K562 (cell line): Measurements from ENCODE around the gene AWAT1. TPM values are rescaled to one million over a fixed set of nuclear protein-coding genes. Genes with fewer than 3 reads are reported as not detected.

Experiments
- ATAC-seq: fragments of 200-7000 bp; cut with Tn5 transposase; 3 replicates; pipeline ENCODE4 v1.9.1; 2020; ENCODE audit warnings: moderate library complexity
- BruUV-seq: library from RNA; stranded (reverse); fragments of 400-500 nt; replicated peaks from 2 replicates; lab custom pipeline; 2021; lab: Mats Ljungman, UMichigan
- CTCF ChIA-PET: fragments of 300-600 bp; formaldehyde crosslinking; extraction: SDS; loops from one replicate; lab custom pipeline; 2021; ENCODE audit warnings: low intra/inter-chr PET ratio; lab: Yijun Ruan, JAX
- POLR2A ChIA-PET: fragments of 300-600, 350-650 bp; sonication (Branson Sonifier 250); formaldehyde crosslinking; extraction: SDS; loops from one replicate; lab custom pipeline; 2021; ENCODE audit warnings: antibody characterized with exemption, inconsistent platforms; lab: Yijun Ruan, JAX
- DNase-seq, 4 experiments: peaks; one replicate each; pipeline versions ENCODE4 v3.0.0 to v3.0.0-alpha.2; 2011 to 2018; ENCODE audit warnings: low spot score in 3 of 4, mixed read lengths in 3 of 4; ENCODE audit errors: extremely low read depth in 1 of 4
- FAIRE-seq: peaks from 2 replicates; lab custom pipeline; 2011; peaks lifted over from hg19 to GRCh38; lab: Jason Lieb, UNC
- H2AFZ ChIP-seq: 2 replicates; pipeline ENCODE4 v1.6.0; 2011; ENCODE audit warnings: low read depth, low read length, control low read depth, inconsistent platforms
- H3K27ac ChIP-seq: fragments of 200-600 bp; 3 replicates; pipeline ENCODE4 v1.8.0; 2011; ENCODE audit warnings: low read depth, mild to moderate bottlenecking, control low read depth, inconsistent platforms, low read length, moderate library complexity, mixed read lengths; ENCODE audit errors: extremely low read depth
- H3K27me3 ChIP-seq, 2 experiments: fragments of 300-600 bp in 1 of 2; 2 replicates in 1 of 2; 3 replicates in 1 of 2; pipeline versions ENCODE4 v1.6.0 to v1.8.0; 2011; ENCODE audit warnings: inconsistent platforms in 2 of 2, low read length in 2 of 2, mild to moderate bottlenecking in 1 of 2, mixed read lengths in 1 of 2, moderate library complexity in 1 of 2; ENCODE audit not compliant: control insufficient read depth in 2 of 2, insufficient read depth in 2 of 2
- H3K36me3 ChIP-seq: fragments of 300-600 bp; 3 replicates; pipeline ENCODE4 v1.8.0; 2011; ENCODE audit warnings: mild to moderate bottlenecking, low read length, inconsistent platforms; ENCODE audit not compliant: control insufficient read depth, insufficient read depth
- H3K4me1 ChIP-seq, 2 experiments: fragments of 200-600 bp in 1 of 2; replicated peaks in 1 of 2; 2 replicates in 1 of 2; 3 replicates in 1 of 2; pipeline versions ENCODE4 v1.5.1 to v1.8.0; 2011; ENCODE audit warnings: inconsistent platforms in 2 of 2, low read length in 2 of 2, mild to moderate bottlenecking in 1 of 2, mixed read lengths in 1 of 2, moderate library complexity in 1 of 2; ENCODE audit not compliant: control insufficient read depth in 2 of 2, insufficient read depth in 2 of 2
- H3K4me2 ChIP-seq: 2 replicates; pipeline ENCODE4 v1.6.1; 2011; ENCODE audit warnings: low read length, control low read depth, inconsistent platforms, mixed read lengths; ENCODE audit not compliant: insufficient read depth
- H3K4me3 ChIP-seq: fragments of 200-600 bp; sonication (generic), shearing (Covaris generic); 2 replicates; pipeline ENCODE4 v1.5.1; 2016; ENCODE audit warnings: control low read depth, inconsistent platforms
- H3K79me2 ChIP-seq: fragments of 200-600 bp; 3 replicates; pipeline ENCODE4 v1.8.0; 2011; ENCODE audit warnings: low read length, inconsistent platforms; ENCODE audit not compliant: control insufficient read depth, insufficient read depth
- H3K9ac ChIP-seq, 2 experiments: 2 replicates each; pipeline versions ENCODE4 v1.6.0 to v1.6.1; 2011; ENCODE audit warnings: low read depth in 2 of 2, low read length in 2 of 2, control low read depth in 1 of 2, inconsistent platforms in 1 of 2, mild to moderate bottlenecking in 1 of 2, mixed read lengths in 1 of 2; ENCODE audit not compliant: insufficient read depth in 1 of 2
- H3K9me1 ChIP-seq: one replicate; pipeline ENCODE4 v1.6.0; 2011; ENCODE audit warnings: inconsistent platforms, mild to moderate bottlenecking, low read length, moderate library complexity; ENCODE audit not compliant: control insufficient read depth, insufficient read depth
- H3K9me3 ChIP-seq: replicated peaks from 2 replicates; pipeline ENCODE4 v1.5.1; 2011; ENCODE audit warnings: low read depth, low read length, inconsistent platforms; ENCODE audit not compliant: control insufficient read depth, insufficient read depth
- H4K20me1 ChIP-seq: replicated peaks from 2 replicates; pipeline ENCODE4 v1.6.1; 2011; ENCODE audit warnings: low read length, inconsistent platforms, mixed read lengths; ENCODE audit not compliant: control insufficient read depth, insufficient read depth
- HNRNPLL ChIP-seq: fragments of 200-400 bp; formaldehyde crosslinking; IDR thresholded peaks from 2 replicates; pipeline ENCODE4 v1.6.1; 2017; ENCODE audit warnings: low read length, low read depth, mild to moderate bottlenecking; ENCODE audit not compliant: poor library complexity, severe bottlenecking
- MCM3 ChIP-seq: fragments of 450-650 bp; IDR thresholded peaks from 2 replicates; pipeline ENCODE4 v1.6.1; 2016
- RNF2 ChIP-seq: sonication (generic); IDR thresholded peaks from 2 replicates; pipeline ENCODE4 v1.6.1; 2016
- TBL1XR1 ChIP-seq, 2 experiments: IDR thresholded peaks; 2 replicates each; pipeline ENCODE4 v1.6.1; 2012; ENCODE audit warnings: improper control_type of control experiment in 2 of 2, low read length in 2 of 2, mild to moderate bottlenecking in 1 of 2
- WGBS: fragments of 100-300 bp; shearing (Covaris generic); methylation state at CpG from one replicate; pipeline ENCODE4 v1.1.6; 2016; ENCODE audit warnings: low coverage, mixed read lengths; ENCODE audit not compliant: insufficient coverage; ENCODE audit errors: missing lambda C conversion rate; 5-methylcytosine and 5-hydroxymethylcytosine counted together
- in situ Hi-C: fragments of 300-500 bp; cut with MboI; formaldehyde crosslinking; loops from 4 replicates; pipeline ENCODE4 v1.15.0; 2018; ENCODE audit warnings: inconsistent platforms, mixed read lengths
- intact Hi-C: fragments of 100-400 bp; cut with micrococcal nuclease; formaldehyde crosslinking; loops from 2 replicates; pipeline ENCODE4 v1.14.2; 2022
- polyA plus RNA-seq, 8 experiments: library from polyadenylated mRNA; depleted of rRNA in 4 of 8; stranded (reverse) in 5 of 8; unstranded in 3 of 8; fragments of >200 nt; fragmentation: Nextera tagmentation in 2 of 8; fragmentation: Illumina TruSeq in 1 of 8; extraction: Ambion mirVana in 2 of 8; extraction: Trizol in 1 of 8; gene quantifications; 2 replicates each; pipeline versions ENCODE4 v1.2.1 to v1.2.3, GENCODE V29; 2011 to 2014; ENCODE audit warnings: inconsistent platforms in 1 of 8, missing spikeins in 1 of 8
- total RNA-seq, 7 experiments: library from RNA; depleted of rRNA in 6 of 7; stranded (reverse); fragments of >200 nt in 6 of 7; fragmentation: Illumina TruSeq in 2 of 7; extraction: Trizol in 2 of 7; gene quantifications; 2 replicates each; pipeline versions ENCODE4 v1.2.1 to v1.2.3, GENCODE V29; 2011 to 2021; ENCODE audit warnings: low replicate concordance in 1 of 7
- TF ChIP-seq, protein P1 (sequence below): fragments of 450-650 bp; conservative IDR thresholded peaks from 2 replicates; pipeline ENCODE4 v1.6.1; 2016; ENCODE audit warnings: missing genetic modification characterization, low read depth, mild to moderate bottlenecking, control low read depth, missing compliant biosample characterization
- TF ChIP-seq, protein P2 (sequence below): fragments of 250-450 bp; sonication (Bioruptor Pico); IDR thresholded peaks from 2 replicates; pipeline ENCODE4 v1.9.0; 2021; ENCODE audit warnings: mild to moderate bottlenecking, inconsistent platforms
- TF ChIP-seq, protein P3 (sequence below): fragments of 450-650 bp; IDR thresholded peaks from one replicate; pipeline ENCODE4 v1.6.1; 2018; ENCODE audit warnings: mild to moderate bottlenecking, moderate library complexity; ENCODE audit not compliant: partially characterized antibody

The AWAT1 gene
- total and polyA plus RNA-seq, 9 of the 15 experiments (the other 6 are each of a cell fraction or from before 2014, with no cell fraction given), result not detected

DNA sequence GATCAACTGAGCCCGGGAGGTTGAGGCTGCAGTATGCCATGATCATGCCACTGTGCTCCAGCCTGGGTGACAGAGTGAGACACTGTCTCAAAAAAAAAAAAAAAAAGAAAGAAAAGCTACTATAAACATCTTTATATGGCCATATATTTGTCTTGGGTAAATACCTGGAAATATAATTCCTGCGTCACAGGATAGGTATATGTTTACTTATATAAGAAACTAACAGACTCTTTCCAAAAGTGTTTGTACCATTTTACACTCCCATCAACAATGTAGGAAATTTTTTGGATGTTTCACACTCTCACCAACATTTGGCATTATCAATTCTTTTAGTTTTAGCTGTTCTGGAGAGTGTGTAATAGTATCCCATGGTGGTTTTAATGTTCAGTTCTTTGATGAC lies 12.8 kb downstream of the AWAT1 start:
- no peak overlapping the region for H2AFZ ChIP-seq
- no peaks in the 10 kb centered on the region for H3K79me2 ChIP-seq
- H3K27me3 ChIP-seq, result peaks cover 0 to 5% of the 10 kb centered on the region in 2 experiments; a peak in 2 of 5 replicates
- intact Hi-C loops (no loop called here), in situ Hi-C loops (no loop called here)
- no peak overlapping the region for H3K4me3 ChIP-seq
- no peaks in the 10 kb centered on the region for H3K9me3 ChIP-seq
- no peak for ATAC-seq
- no peaks in the 10 kb centered on the region for H3K9me1 ChIP-seq
- WGBS, result 0% methylated on average over 2 of the region's 2 CpGs
- TF ChIP-seq HNRNPLL, result no peak
- TF ChIP-seq, protein P1, sequence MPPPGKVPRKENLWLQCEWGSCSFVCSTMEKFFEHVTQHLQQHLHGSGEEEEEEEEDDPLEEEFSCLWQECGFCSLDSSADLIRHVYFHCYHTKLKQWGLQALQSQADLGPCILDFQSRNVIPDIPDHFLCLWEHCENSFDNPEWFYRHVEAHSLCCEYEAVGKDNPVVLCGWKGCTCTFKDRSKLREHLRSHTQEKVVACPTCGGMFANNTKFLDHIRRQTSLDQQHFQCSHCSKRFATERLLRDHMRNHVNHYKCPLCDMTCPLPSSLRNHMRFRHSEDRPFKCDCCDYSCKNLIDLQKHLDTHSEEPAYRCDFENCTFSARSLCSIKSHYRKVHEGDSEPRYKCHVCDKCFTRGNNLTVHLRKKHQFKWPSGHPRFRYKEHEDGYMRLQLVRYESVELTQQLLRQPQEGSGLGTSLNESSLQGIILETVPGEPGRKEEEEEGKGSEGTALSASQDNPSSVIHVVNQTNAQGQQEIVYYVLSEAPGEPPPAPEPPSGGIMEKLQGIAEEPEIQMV (tag), result no peak
- TF ChIP-seq, protein P2, sequence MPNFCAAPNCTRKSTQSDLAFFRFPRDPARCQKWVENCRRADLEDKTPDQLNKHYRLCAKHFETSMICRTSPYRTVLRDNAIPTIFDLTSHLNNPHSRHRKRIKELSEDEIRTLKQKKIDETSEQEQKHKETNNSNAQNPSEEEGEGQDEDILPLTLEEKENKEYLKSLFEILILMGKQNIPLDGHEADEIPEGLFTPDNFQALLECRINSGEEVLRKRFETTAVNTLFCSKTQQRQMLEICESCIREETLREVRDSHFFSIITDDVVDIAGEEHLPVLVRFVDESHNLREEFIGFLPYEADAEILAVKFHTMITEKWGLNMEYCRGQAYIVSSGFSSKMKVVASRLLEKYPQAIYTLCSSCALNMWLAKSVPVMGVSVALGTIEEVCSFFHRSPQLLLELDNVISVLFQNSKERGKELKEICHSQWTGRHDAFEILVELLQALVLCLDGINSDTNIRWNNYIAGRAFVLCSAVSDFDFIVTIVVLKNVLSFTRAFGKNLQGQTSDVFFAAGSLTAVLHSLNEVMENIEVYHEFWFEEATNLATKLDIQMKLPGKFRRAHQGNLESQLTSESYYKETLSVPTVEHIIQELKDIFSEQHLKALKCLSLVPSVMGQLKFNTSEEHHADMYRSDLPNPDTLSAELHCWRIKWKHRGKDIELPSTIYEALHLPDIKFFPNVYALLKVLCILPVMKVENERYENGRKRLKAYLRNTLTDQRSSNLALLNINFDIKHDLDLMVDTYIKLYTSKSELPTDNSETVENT (CRISPR knock-in tag), result no peak
- no peak for TF ChIP-seq RNF2
- TF ChIP-seq, protein P3, sequence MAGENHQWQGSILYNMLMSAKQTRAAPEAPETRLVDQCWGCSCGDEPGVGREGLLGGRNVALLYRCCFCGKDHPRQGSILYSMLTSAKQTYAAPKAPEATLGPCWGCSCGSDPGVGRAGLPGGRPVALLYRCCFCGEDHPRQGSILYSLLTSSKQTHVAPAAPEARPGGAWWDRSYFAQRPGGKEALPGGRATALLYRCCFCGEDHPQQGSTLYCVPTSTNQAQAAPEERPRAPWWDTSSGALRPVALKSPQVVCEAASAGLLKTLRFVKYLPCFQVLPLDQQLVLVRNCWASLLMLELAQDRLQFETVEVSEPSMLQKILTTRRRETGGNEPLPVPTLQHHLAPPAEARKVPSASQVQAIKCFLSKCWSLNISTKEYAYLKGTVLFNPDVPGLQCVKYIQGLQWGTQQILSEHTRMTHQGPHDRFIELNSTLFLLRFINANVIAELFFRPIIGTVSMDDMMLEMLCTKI, result no peak
- no peak for TF ChIP-seq TBL1XR1 (IDR thresholded peaks at IDR 0.05; ENCODE audit: low read length in 2 of 2)
- TF ChIP-seq MCM3, result no peak
- POLR2A ChIA-PET, result no interaction called here
- H3K9ac ChIP-seq, result no peak overlapping the region
- no peaks in the 10 kb centered on the region for H3K36me3 ChIP-seq
- DNase-seq, result no peak
- H3K4me2 ChIP-seq, result no peak overlapping the region
- BruUV-seq, result no TSS peak
- CTCF ChIA-PET, result no interaction called here
- H4K20me1 ChIP-seq, result no peaks in the 10 kb centered on the region
- no peaks in the 10 kb centered on the region for H3K4me1 ChIP-seq
- no peak for FAIRE-seq
- no peak overlapping the region for H3K27ac ChIP-seq
